Stimulated activated CD4-positive, alpha-beta T cell treated with anti-CD3 and anti-CD28 coated beads, Interleukin-2, amount 100 ng/mL, for 4 hours (primary cell): ENCODE measurements around the gene FLAD1.
A peak's percentile ranks its signal among the peaks of the same experiment; 100 is the strongest.

Experiments used
- DNase-seq: peaks from one replicate; pipeline ENCODE4 v3.0.0-alpha.2; 2020; ENCODE audit warnings: low read depth

The FLAD1 gene

DNA sequence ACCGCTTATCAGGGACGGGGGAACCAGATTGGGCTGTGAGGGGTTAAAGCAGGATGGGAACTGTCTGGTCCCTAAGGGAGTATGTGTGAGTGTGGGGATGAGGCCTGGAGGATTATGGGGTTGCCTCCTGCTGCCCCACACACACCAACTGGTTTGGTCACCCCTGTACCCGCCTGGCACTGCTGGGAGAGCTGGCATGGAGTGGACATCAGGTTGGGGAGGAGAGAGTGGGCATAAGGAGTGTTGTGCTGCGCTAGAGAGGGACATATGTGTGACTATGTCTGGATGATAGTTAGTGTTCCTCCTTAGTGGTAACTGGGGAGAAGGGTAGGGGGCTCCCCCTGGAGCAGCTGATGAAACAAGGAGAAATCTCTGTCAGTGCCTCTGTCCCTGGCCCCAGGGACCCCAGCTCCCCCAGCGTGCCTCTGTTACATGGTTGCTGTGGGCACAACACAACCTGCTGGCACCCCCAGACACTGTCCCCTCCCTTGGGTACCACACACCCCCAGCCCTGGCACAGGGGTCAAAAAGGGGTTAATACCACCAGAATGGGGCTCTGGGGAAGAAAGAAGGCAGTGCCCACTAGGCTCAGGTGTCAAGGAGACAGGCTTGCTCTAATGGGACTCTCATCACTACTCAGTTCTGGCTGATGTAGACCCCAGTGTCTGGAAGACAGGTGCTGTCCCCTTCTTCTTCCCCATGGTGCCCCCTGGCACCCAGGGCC lies 21.4 kb downstream of the FLAD1 start:
- DNase-seq, result no peak

DNA sequence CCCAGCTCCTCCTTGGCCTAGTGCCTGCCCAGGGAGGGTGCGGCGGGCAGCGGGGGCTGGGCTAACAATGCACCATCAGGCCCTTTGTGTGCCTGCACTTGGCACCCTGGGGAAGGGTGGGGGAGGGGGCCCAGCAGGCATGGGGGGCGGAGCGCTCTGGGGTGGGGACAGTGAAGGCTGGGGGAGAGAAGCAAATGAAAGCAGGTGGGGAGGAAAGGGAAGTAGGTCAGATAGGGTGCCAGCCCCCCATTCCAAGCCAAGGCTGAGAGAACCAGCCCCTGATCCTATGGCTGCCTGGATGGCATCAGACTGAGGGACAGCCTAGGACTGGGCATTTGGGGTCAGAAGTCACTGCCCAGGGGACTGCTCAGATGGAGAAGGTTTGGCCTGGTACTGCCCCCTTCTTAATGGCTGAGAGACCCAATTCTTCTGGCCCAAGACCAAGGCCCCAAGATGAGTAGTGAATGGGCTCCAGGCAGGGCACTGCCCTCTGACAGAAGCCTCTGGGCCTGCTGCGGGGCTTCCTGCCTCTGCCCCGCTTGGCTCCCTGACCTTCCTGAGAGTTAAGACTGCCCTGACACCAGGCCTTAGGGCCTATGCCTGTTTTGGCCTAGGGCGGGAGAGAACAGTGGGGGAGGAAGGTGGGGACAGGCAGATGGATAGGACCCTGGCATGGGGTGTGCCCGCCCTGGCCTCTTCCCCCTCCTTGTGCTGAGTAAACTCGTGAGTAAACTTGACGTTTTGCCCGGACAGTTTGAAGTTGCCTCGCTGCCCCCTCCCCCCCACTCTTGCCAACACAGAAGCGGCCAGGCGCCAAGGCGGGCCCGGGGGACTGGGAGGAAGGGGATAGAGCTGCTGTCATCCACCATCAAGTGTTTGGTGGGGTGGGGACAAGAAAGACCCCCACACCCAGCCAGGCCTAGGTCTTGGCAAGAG lies 22.2 kb downstream of the FLAD1 start:
- no peak for DNase-seq

DNA sequence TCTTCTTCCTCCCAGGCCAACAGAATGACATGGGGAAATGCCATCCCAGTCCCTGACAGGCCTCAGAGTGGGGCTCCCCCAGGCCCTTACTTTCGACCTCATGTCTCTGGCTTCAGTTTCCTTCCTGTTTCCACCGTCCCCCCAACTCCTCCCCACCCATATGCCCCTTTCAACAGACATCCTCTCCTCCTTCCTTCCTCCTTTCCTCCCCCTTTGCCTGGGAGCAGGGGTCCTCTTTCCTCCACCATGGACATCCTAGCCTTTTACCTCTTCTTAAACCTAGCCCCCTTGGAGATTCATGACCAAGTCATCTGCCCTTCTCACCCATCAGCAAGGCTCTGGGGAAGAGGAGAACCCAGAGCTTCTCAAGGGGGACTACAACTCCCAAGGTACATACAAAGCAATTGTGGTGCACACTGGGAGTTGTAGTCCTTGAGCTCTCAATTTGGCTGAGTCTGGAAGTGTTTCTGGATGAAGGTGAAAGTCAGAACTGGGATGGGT lies 23.5 kb downstream of the FLAD1 start:
- no peak for DNase-seq

DNA sequence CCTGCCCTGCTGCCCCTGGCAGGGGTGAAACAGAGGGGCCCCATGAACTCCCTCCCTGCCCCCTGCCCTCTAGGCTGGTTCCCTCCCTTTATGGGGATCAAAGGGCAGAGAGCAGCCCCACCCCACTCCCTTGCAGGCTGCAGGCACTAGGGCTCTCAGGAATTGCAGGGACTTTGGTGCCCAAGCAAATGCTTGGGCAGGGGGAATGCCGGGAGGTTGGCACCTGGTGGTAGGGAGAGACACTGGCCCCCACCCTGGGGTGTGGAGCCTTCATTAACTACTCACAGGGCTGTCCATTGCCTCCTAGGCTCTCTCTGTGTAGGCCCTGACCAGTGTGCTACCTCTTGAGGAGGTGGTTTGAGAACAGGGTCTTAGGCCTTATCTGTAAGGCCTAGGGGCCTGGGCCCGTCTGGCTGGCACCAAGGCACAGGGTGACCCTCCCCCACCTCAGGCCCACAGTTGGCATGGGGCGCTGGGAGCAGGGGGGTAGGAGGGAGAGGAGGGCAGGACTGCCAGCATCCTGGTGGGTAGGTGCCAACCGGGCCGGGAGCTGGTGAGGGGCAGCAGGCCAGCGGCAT lies 24.2 kb downstream of the FLAD1 start:
- no peak for DNase-seq

DNA sequence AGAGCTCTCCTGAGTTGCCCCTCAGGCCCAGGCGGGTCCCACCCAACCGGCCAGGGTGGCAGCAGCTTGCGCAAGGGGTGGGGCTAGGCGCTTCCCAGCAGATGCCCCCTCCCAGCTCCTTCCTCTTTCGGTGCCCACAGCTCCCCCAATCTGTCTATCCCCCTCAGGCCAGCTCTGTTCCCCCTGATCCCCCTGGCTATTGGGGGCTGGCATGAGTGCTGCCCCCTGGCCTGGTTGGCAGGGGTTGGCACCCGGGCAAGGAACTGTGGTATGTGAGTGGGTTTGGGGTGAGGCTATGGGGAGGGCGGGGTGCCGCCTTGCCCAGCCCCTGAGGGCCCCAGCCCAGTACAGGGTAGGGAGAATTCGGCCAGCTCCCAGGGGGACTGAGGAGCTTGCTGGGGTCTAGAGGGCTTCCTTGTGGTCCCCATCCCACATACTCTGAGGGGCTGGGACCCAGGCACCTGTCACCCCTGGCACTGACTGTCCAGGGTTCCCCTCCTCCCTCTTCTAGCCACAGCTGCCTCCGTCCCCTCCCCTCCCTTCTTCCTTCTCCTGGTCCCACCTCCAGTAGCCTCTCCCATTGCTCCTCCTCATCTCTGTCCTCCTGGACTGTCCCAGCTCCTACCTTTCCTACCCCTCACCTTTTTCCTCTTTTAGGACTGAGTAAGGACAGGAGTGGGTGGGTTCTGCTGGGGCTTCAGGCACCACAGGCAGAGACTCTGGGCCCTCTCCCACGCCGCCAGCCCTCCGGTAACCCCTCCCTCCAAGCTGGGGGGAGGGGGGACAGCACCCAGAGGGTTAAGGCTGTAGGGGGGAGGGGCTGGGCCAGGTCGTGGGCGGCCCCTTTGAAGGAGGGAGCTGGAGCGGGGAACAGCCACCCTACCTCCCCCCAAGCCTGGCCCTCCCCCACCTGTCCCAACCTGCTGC lies 25.1 kb downstream of the FLAD1 start:
- peak; percentile 67 for DNase-seq

DNA sequence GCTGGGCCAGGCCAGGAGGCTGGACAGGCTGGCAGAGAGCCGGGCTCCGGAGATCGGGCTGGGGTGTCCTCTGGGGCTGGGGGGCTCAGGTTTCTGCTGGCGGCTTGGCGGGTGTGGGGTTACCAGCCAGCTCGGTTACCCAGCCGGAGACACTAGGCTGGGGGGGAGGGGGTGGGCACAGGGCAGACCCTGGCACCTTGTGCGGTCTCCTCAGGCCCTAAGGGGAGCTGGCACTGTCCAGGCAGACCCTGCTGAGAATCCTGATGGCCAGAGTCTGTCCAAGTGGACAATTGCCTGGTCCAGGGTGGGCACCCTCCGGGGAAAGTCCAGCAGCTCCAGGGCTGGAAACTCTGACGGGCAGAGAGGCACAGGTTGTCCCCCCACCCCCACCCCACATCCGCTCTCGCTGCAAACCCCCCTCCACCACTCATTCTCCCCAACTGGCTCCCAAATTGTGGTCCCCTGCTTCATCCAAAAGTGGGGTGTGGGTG lies 26.1 kb downstream of the FLAD1 start:
- DNase-seq, result no peak

DNA sequence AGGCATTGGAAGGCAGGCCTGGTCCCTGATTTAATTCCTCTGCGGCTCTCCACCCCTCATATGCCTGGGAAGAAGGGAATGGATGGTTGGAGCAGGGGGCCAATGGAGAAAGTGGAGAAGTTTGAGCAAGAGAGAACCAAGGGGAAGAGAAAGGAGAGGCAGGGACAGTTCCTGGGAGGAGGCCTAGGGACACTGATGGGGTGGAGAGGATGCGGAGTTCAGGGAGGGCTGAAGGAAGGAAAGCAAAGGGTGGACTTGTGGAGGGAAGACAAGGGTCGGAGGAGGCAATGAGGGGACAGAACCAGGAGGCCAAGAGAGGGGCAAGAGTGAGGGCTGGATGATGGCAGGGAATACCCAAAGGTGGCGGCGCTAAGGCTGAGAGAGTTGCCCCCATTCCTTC lies 26.6 kb downstream of the FLAD1 start:
- DNase-seq, result no peak

DNA sequence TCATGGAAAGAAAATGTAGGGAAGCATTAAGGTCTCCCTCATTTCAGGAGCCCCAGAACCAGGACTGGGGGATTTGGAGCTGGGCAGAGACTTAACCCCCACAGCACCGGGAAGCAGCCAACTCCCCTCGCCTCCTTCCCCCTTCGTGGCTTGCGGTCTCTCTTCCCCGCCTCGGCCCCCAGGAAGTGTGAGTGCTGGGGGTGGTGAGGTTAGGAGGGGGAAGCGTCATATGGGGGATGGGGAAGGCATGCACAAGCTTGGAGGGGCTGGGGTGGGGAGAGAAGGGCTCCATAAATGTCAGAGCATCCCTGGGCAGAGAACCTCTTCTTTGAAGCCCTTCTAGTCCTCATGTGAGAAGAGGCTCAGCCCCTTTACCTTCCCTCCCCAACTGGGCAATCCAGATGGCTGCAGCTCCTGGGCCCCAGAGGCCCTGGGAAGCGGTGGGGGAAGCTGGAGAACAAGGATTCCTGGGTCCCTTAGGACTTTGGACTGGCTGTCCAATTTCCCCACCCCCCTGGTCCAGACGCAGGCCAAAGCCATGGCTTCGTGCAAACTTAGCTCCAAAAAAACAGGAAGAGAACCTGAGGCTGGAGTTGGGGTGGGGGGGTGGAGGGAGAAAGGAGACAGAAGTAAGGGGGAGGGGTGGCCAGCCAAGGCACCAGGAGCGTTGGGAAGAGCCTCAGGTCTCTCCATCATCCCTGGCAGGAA lies 27.2 kb downstream of the FLAD1 start:
- DNase-seq, result no peak

DNA sequence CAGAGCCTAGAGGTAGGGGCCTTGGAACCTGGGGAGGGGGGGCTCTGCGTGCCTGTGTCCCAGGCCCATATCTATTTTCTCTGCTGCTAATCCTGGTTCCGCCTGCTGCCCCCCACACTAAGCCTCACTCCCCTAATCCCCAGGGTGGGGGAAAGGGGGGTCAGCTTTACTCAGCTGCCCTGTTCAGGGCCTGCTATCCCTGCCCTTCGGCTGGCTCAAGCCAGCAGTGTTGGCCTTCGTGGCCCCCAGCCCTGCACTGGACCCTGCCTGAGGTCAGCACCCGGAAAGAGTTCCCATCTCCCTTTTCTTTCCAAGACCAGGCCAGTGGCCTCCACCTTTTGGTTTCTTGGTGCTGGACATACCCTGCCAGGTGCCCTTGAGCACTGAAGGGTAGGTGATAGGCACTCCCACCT lies 27.9 kb downstream of the FLAD1 start:
- DNase-seq, result no peak

DNA sequence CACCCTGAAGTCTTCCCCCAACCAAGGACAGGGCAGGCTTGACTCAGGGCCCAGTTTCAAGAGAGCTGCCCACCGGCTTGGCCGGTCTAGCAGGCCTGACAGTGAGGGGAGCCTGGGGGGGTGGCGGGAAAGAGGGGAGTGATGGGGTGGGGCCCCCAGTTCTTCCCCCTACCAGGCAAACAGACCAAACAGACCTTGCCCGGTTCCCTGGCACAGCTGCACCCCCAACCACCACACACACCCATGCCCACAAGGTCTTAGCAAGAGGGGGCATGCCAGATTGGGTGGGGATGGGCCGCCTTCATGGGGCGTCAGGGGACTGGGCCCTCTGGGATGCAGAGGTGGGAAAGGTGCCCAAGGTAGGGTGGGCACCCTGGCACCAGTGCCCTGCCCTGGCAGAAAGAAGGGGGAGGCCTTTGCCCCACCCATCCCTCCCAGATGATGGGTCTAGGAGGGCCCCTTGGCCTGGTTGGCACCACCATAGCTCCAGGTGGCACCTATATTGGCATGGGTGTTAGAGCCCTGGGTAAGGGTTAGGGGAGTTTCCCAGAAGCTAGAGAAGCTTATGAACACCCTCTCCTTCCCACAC lies 28.4 kb downstream of the FLAD1 start:
- no peak for DNase-seq

DNA sequence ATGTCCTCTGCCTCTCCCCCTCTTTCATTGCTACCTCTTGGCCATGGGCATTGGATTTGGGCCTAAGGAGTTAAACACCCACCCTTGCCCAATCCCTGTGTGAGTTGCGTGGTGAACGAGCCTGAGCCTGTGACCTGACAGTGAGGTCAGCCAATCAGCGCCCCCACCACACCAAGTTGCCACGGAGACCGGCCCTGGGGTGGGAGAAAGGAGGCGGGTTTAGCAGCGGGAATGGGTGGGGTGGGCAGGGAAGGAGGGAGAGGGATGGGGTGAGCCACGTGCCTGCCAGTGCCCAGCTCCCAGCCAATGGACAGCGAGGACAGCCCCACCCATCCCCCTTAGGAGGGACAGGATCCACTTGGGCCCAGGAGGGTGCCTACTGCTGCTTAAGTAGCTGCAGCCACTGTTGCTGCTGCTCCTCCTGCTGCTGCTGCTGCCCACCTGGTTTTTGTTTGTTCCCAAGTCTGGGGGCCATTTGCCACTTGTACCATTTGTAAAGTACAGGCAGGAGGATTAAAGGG lies 28.9 kb downstream of the FLAD1 start:
- no peak for DNase-seq

DNA sequence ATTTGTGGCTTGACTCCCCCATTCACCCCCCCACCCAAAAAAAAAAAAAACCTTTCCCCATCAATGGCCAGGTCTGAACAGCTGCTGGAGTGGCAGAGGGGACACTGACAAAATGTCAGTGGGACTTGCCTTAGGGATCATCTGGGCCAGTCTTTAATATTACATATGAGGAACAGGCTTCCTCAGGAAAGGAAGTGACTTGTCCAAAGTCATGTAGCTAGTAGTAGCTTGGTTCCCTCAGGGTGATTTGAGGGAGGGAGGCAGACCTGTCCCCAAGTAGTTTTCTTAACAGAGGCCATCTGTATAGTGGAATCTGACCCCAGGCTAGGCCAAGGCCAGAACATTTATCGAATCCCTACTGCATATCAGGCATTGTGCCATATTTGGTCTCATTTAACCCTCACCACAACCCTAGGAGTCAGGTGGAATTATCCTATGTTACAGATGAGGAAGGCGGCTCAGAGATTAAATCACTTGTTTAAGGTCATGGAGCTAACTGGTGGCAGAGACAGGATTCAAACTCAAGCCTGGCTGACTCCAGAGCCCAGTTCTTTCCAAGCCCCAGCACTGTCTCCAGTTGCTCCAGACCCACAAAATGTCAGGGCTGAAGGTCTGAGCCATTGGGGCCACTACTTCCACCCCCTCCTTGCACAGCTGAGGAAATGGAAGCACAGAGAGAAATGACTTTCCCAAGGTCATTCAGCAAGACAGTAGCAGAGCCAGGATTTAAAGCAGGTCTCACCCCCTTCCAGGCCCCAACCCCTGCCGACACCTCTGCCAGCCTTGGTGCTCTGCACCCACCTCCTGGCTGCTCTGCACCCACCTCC lies 29.8 kb downstream of the FLAD1 start:
- no peak for DNase-seq

DNA sequence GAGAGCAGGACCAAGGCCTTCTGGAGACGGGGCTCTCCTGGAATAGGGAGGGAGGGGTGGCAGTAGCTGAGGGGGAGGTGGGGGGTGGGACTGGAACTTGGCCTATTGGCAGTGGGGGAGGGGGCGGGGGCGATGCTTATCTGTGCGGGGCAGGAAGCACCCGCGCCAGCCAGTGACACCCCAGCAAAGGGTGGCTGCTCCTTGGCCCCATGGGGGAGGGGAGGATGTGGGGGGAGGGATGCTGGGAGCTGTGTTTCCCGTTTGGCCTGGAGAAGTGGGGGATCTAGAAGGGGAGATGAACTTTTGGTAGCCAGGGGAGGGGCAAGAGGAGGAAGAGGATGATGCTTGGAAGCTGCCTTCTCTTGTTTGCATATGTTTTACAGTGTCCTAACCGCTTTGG lies 30.5 kb downstream of the FLAD1 start:
- DNase-seq, result no peak

DNA sequence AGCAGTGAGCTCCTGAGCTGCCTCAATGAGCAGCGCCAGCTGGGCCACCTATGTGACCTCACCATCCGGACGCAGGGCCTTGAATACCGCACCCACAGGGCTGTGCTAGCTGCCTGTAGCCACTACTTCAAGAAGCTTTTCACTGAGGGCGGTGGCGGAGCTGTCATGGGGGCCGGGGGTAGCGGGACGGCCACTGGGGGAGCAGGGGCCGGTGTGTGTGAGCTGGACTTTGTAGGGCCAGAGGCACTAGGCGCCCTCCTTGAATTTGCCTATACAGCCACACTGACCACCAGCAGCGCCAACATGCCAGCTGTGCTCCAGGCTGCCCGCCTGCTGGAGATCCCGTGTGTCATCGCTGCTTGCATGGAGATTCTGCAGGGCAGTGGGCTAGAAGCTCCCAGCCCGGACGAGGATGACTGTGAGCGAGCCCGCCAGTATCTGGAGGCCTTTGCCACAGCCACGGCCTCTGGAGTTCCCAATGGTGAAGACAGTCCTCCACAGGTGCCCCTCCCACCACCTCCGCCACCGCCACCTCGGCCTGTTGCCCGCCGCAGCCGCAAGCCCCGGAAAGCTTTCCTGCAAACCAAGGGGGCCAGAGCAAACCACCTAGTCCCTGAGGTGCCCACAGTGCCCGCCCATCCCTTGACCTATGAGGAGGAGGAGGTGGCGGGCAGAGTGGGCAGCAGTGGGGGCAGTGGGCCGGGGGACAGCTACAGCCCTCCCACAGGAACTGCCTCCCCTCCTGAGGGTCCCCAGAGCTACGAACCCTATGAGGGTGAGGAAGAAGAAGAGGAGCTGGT lies 31.8 kb downstream of the FLAD1 start:
- no peak for DNase-seq

DNA sequence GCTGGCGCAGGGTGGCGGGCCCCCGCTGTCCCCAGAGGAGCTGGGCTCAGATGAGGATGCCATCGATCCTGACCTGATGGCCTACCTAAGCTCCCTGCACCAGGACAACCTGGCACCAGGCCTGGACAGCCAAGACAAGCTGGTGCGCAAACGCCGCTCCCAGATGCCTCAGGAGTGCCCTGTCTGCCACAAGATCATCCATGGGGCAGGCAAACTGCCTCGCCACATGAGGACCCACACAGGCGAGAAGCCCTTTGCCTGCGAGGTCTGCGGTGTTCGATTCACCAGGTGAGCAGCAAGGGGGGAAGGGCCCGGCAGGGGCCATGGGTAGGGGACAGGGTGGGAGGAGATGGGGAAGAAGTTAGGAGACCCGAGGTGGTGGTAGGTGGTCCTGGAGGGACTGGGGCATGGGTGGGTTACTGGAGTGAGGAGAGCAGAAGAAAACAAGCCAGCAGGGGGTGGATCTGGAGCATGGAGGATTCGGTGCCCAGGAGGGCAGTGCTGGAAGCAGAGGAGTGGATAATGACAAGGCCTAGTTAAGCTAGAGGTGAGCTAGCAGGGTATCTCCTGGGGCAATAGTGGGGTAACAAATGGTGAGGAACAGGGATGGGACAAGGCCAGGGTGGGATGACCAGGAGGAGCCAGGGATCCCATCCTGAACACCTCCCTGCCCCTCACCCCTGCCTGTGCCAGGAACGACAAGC lies 32.5 kb downstream of the FLAD1 start:
- no peak for DNase-seq

DNA sequence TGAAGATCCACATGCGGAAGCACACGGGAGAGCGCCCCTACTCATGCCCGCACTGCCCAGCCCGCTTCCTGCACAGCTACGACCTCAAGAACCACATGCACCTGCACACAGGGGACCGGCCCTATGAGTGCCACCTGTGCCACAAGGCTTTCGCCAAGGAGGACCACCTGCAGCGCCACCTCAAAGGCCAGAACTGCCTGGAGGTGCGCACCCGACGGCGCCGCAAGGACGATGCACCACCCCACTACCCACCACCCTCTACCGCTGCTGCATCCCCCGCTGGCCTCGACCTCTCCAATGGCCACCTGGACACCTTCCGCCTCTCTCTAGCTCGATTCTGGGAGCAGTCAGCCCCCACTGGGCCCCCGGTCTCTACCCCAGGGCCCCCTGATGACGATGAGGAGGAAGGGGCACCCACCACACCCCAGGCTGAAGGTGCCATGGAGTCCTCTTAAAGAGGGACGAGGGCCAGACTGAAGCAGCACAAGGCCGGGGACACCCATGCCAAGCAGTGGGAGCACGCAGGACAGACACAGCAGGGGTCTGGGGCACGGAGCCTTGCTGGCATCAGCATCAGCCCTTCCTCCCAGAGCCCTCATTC lies 33.2 kb downstream of the FLAD1 start:
- DNase-seq, result no peak
